HG03196 (cell line): Measurements from ENCODE around the gene MEA1.

Source experiments
- ATAC-seq: cut with Tn5 transposase; IDR thresholded peaks from one replicate; pipeline ENCODE4 v1.9.1; 2021; ENCODE audit not compliant: unreplicated experiment

The MEA1 gene

DNA sequence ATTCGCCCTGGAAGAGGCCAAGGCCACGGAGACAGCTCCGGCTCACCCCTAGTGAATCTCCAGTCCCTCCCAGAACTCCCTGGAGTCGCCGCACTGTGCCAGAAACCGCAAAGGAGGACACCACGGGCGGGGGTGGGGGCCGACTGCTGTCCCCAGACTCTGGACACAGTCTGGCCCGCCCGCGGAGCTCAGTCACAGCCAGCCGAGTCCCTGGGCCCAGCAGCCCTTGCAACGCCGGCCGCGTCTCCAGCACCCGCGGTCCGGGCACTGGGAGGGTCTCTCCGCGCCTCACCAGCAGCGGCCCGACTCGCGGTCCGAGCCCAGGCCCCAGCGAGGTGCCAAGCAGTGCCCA lies 35.3 kb downstream of the MEA1 start:
- peak; percentile 14 for ATAC-seq

DNA sequence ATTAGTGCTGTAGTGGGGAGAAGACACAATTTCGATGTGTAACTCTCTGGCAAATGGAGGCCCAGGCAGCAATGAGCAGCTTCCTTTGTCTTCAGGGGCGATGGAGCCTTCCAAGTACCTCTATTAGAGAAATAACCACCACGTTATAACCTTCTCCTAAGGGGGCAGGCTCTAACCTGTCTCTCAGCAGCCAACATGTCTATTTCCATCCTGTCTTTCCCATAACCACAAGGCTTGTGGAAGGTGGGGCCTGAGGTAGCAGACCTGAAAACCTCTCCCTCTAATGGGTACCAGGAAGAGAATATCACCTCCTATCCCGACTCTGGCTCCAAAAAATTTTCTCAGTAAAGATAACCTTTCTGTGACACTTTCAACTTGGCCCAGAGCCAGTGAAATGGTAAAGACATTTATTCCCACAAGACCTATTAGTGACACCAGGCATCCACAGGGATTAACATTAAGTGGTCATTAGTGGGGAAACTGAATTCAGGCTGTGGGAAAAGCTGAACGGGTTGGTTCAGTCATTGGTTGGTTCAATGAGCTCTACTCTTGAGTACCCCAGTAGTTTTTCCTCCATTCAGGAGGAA lies 38.7 kb downstream of the MEA1 start:
- no peak for ATAC-seq

DNA sequence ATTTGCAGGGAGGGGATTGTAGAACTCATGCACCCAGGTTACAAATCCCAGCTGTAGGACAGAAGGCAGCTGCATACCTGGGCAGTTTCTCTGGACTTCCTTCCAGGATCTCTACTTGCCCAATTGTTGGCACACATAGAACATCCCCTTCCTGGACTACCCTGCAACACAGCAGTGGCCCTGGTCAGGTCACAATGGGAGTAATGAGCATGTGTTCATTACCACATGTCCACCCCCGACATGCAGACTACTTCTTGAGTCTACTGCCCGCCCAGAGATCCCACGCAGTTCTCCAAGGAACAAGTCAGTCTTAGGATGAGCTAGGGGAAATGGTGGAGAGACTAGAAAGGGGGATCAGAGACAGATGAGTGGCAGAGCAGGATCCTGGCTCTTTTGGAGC lies 39.8 kb downstream of the MEA1 start:
- no peak for ATAC-seq

DNA sequence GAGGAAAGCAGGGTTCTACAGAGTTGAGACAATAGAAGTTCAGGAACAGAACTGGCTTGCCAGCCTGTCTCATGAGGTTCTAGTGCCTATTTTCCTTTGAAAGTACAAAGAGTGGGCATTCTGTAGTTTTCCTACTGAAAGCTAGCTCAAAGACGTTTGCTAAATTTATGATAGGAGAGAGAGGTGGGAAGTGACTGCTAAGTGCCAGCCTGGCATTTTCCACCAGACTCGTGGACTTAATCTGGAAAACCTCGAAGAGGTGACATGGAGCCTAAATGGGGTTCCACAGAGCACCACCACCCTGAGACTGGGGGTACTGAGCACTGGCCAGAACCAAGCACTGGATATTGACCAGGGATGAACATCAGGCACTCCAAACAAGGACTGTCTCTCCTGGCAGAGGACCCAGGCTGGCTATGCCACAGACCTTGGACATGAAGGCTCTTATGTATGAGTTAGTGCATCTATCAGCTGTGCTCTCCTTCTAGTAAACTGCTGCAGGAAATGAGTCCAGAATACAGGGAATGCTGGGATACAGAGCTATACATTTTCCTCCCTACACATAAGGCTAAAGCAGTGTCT lies 41.9 kb downstream of the MEA1 start:
- ATAC-seq: no peak

DNA sequence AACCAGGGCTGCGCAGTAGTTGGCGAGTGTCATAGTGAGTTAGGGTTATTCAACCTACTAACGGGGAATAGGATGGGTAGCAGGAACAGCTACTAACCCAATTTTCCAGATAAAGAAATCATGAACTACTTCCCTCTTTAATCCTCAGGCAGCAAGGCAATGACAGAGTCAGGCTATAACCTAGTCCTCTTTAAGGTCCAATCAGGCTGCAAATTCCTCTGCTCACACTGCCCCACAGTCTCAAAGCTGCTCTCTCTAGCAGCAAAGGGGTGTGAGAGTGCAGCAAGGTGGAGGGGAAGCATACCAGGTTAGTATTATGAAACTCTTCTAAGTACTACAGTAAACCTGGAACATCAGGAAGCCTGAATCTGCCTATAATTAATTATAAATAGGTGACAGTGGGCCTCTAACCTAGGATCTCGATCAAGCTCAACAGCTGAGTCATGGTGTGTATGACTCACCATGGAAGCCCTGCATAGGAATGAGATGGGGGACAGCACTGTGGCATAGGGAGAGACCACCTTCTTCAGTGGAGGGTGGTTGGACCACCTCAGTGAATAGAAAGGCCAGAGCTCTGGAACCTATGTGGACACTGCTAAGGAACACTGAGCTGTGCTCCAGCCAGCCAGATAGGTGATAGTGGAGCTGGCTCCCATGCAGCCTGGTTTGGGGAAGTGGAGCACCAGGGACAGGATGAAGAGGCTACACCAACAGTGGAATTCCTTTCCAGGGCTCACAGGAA lies 42.7 kb downstream of the MEA1 start:
- ATAC-seq: no peak

DNA sequence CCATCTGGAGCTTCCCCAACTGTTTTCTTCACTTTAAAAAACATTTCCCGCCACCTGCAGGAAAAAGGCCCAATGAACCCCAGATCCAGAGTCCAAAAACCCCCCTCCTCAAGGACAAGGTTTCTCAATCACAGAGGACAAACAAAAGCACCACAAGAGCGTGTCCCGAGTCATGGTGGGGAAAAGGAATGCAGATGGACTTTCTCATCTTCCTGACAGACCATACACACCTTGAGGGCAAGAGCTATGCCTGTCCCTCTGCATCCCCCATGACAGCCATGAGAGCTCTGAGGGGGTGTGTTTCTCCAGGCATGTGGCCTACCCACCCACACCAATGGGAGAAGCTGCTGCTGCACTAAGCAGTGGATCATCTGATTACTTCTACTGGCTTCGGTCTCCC lies 43.8 kb downstream of the MEA1 start:
- no peak for ATAC-seq

DNA sequence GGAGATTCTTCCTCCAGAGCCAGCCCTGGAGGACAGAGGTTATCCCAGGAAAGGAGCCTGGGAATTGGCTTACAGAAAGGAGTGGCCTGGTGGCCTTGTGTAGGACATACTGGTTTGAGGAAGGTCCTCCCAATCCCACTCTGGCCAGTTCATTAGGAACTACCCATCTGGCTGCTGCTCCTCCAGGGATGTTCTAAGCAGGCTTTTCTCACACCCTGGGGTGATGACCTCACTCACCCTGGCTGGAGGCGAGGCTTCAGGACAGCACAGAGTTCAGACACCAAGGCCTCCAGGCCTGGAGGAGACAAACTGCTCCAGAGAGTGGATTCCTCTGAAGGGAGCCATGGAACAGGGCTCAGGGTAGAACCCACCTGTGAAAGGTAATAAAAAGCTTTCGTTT lies 44.3 kb downstream of the MEA1 start:
- no peak for ATAC-seq

DNA sequence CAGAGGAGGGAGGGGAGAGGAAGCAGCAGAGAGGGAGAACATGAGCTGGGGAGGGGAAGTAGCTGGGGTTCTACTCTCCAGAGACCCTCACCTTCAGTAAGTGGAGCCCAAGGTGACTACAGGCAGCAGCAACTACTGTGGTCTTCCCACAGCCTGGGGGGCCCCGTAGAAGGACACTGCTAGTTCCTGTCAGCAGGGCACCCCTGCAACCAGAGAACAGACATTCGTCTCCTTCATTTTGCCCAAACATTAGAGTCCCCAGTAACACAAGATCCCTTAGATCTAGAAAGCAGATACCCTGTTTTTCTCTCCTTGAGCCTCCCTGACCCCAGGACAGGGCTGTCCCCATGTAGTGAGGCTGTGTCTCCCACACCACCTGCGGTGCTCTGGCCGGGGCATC lies 45.0 kb downstream of the MEA1 start:
- no peak for ATAC-seq

DNA sequence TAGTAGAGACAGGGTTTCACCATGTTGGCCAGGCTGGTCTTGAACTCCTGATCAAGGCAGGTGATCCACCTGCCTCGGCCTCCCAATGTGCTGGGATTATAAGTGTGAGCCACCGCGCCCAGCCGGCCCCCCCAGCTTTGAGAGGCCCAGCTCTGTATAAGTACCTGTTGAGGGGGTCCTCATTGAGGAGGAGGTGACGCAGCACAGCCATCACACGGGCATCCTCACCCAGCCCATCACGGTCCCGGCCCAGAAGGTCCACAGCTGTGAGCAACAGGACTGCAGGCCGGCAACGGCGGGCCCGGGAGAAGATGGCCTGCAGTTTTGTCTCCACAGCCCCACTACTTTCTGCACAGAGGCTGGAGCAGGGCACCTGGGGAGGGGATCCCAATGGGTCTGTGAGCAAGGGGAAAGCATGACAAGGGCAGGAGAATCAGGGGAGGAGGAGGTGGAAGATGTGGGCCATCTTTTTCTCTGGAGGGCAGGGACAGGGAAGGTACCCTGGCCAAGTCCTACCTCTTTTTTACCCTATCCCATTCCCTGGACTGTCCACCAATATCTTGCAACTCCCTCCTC lies 45.5 kb downstream of the MEA1 start:
- no peak for ATAC-seq

DNA sequence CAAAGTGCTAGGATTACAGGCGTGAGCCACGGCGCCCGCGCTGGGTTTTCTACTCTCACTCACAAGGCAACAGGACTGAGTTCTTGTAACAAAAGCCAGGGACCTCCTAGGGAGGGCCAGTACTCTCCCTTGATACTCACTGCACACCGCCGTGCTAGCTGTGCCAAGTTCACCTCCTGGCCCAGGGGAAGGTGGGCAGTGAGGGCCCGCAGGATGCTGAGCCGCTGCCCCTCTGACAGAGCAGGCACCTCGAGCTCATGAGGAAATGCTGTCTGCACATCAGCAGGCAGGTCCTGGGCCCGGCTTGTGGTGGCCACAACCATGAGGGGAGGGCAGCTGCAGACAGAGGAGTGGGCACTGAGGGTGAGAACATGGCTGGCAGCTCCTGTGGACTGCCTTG lies 46.5 kb downstream of the MEA1 start:
- no peak for ATAC-seq

DNA sequence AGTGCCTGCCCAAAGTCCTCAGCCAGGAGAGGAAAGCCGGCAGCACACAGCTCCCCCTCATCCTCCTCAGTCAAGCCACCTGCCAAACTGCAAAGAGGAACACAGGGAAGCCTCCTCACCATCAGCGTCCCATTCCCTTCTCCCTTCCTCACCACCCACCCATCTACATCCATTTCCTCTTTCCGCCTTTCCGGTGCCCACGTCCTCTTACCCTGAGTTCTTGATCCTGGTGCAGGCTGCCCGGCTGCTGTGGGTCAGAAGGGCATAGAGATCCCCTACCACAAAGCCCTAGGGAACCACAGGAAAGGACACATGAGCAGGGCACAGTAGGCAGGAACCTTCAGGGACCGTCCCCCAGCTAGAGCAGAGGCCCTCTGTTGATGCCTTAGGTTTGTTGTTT lies 47.2 kb downstream of the MEA1 start:
- no peak for ATAC-seq

DNA sequence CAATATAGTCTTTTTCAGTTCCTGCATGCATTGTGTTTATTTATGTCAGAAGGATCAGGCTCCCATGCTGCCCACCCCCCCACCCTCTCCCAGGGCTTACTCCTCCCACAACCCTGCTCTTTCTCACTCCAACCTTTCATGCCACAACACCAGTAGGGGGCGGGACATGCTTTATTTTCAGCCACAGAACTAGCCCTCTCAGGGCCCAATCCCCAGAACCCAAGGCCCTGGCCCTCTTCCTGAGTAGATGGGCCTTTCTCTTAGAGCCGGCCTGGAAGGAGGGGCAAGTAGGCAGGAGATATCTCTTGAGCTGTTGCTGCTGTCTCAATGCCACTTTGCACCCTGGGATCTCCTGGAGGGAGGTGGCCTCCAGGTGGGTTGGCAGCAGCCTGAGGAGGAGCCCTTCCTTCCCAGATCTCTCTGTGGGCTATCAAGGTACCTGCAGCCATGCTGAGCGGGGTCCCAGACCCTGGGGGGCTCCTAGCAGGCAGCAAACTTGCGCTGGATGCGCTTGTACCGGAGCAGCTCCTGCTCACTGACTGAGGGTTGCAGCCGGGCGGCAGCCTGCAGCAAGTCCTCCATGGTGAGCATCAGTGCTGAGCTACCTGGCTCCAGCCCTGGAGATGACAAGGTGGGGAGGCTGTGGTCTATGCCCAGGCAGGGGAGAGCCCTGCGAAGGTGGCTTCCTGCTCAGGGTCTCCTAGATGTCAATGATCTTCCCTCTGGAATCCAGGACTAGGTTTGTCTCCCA lies 49.7 kb downstream of the MEA1 start:
- ATAC-seq: no peak

DNA sequence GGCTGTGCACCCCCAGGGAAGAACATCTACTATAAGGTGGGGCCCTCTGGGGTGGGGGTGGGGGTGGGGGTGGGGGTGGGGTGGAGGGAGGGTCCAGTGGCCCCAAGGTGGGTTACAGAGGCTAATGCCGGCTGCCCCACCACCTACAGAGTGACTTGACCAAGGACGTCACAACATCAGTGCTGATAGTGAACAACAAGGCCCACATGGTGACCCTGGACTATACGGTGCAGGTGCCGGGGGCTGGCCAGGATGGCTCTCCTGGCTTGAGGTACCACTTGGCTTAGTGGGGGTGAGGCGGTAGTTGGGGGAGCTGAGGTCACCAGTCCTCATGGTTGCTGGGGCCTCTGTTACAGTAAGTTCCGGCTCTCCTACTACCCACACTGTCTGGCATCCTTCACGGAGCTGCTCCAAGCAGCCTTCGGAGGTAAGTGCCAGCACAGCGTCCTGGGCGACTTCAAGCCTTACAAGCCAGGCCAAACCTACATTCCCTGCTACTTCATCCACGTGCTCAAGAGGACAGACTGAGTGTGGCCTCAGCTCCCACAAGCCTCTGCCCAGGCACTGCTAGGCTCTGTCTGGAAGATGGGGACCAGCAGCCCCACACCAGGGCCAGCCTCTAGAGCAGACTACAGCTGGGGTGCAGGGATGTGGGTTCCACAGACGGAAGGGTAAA lies 50.4 kb downstream of the MEA1 start:
- no peak for ATAC-seq

DNA sequence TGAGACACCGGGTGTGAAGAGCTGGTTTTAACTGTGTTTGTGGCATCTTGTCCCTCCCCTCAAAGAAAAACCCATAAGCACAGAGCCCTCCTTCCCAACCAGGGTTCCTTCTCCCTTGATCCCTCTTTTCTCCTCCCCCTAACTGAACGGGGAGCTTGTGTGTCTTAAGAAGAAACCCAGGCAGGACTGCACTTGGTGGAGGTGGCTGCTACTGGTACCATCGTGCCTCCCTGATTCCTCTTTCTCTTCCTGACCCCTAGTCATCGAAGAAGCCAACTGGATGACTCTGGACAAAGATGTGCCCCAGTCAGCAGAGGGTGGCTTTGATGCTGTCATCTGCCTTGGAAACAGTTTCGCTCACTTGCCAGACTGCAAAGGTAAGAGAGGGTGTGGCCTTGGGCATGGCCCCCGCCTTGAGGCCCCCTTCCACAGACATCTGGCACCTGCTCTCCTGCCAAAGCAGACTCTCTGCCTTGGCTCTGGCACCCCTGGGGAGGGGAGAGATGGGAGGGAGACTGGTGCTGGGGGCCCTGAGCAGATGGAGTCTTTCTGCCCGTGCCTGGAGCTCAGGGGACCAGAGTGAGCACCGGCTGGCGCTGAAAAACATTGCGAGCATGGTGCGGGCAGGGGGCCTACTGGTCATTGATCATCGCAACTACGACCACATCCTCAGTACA lies 51.1 kb downstream of the MEA1 start:
- no peak for ATAC-seq

DNA sequence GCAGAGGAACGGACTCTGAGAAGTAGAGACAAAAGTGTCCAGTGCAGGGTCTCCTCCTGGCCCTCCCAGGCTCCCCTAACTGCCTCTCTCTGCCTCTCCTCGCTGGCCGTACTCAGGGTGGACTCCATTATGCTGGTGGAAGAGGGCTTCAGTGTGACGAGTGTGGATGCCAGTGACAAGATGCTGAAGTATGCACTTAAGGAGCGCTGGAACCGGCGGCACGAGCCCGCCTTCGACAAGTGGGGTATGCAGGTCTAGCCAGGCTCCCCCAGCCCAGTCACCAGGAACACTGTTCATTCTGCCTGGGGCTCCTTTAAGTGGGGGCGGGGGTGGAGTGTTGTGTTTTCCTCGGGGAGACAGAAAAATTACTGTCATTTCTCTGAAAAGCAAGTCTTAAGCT lies 51.6 kb downstream of the MEA1 start:
- ATAC-seq: no peak
